RWPE2 (cell line): ENCODE data around the gene RAPGEF3.

Source experiments
- ATAC-seq: fragments of 200-7000 bp; cut with Tn5 transposase; 3 replicates; pipeline ENCODE4 v1.9.1; 2021; ENCODE audit warnings: low read depth
- DNase-seq: peaks from one replicate; pipeline ENCODE4 v3.0.0-alpha.2; 2020; ENCODE audit warnings: low spot score
- H3K27ac ChIP-seq: fragments of 450-650 bp; 2 replicates; pipeline ENCODE4 v1.5.1; 2017; ENCODE audit warnings: mild to moderate bottlenecking; ENCODE audit not compliant: poor library complexity, severe bottlenecking
- H3K27me3 ChIP-seq: fragments of 250-450 bp; sonication (Bioruptor Pico); 2 replicates; pipeline ENCODE4 v1.5.1; 2021; ENCODE audit warnings: mild to moderate bottlenecking, moderate library complexity; ENCODE audit not compliant: insufficient read depth, poor library complexity, severe bottlenecking
- H3K36me3 ChIP-seq: fragments of 250-450 bp; sonication (Bioruptor Pico); 2 replicates; pipeline ENCODE4 v1.5.1; 2020; ENCODE audit warnings: low read depth, mild to moderate bottlenecking, moderate library complexity
- H3K4me1 ChIP-seq: fragments of 250-450 bp; sonication (Bioruptor Pico); 2 replicates; pipeline ENCODE4 v1.5.1; 2021; ENCODE audit warnings: mild to moderate bottlenecking, moderate library complexity; ENCODE audit not compliant: insufficient read depth, poor library complexity, severe bottlenecking
- H3K4me3 ChIP-seq: fragments of 250-450 bp; sonication (Bioruptor Pico); 2 replicates; pipeline ENCODE4 v1.5.1; 2021; ENCODE audit warnings: mild to moderate bottlenecking, moderate library complexity; ENCODE audit not compliant: severe bottlenecking
- H3K9me3 ChIP-seq: fragments of 250-450 bp; sonication (Bioruptor Pico); 2 replicates; pipeline ENCODE4 v1.5.1; 2021; ENCODE audit warnings: mild to moderate bottlenecking, moderate library complexity; ENCODE audit not compliant: severe bottlenecking
- TF ChIP-seq, protein P1 (sequence below): fragments of 450-650 bp; IDR thresholded peaks from one replicate; pipeline ENCODE4 v1.5.1; 2017; ENCODE audit warnings: mild to moderate bottlenecking, moderate library complexity; ENCODE audit not compliant: poor library complexity, severe bottlenecking

The RAPGEF3 gene

GRCh38 chr12:47766502-47767215 lies 8.0 kb upstream of the RAPGEF3 start:
- no peaks in the 10 kb centered on the region for H3K9me3 ChIP-seq
- DNase-seq = no peak
- H3K27ac ChIP-seq = peak overlapping the region; percentile 70
- H3K27me3 ChIP-seq = no peaks in the 10 kb centered on the region
- no peak overlapping the region for H3K4me3 ChIP-seq
- no peaks in the 10 kb centered on the region for H3K36me3 ChIP-seq
- peaks cover 45% of the 10 kb centered on the region for H3K4me1 ChIP-seq
- no peak for ATAC-seq
- TF ChIP-seq, protein P1, sequence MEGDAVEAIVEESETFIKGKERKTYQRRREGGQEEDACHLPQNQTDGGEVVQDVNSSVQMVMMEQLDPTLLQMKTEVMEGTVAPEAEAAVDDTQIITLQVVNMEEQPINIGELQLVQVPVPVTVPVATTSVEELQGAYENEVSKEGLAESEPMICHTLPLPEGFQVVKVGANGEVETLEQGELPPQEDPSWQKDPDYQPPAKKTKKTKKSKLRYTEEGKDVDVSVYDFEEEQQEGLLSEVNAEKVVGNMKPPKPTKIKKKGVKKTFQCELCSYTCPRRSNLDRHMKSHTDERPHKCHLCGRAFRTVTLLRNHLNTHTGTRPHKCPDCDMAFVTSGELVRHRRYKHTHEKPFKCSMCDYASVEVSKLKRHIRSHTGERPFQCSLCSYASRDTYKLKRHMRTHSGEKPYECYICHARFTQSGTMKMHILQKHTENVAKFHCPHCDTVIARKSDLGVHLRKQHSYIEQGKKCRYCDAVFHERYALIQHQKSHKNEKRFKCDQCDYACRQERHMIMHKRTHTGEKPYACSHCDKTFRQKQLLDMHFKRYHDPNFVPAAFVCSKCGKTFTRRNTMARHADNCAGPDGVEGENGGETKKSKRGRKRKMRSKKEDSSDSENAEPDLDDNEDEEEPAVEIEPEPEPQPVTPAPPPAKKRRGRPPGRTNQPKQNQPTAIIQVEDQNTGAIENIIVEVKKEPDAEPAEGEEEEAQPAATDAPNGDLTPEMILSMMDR = no peak

DNA sequence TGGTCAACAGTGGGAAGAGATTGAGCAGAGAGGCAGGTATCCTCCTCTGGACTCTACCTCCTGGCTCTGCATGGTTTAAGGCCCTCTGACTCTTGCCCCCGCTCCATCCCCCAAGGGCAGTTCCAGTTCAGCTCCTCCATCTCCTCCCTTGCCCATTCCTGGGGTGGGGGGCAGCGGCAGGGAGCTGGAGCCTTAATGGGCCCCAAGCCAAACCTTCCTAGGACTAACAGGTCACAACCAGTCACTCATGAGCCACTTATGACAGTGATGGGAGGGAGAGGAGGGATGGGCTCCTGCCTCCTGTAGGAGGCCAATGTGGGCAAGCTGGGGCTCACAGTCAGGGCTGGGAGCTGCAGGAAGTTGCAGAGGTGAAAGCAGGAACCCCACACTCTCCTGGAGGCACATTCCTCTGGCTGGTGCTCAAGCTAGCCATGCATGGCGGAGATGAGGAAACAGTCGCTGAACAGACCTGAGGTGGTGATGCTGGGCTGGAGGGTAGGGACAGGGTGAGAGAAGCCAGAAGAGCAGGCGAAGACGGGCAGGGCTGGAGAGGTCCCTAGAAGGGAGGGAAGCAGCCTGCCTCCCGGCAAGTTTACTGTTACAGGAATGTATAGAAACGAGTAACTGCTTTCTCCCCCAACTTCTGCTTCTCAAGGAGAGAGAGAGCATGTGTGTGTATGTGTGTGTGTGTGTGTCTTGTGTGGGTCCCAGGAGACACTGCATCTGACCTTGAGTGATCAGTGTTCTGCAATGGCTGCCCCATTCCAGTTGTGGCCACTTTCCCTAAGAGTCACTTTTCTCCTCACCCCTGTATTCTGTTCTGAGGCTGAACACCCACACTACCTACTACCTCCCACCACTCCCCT lies 5.0 kb upstream of the RAPGEF3 start:
- Histone ChIP-seq H3K27me3 (no peaks in the 10 kb centered on the region), H3K9me3 (no peaks in the 10 kb centered on the region), H3K4me3 (no peak overlapping the region), H3K27ac (peak overlapping the region; percentile 53), H3K36me3 (no peaks in the 10 kb centered on the region), H3K4me1 (peaks cover 34% of the 10 kb centered on the region)
- DNase-seq (no peak), ATAC-seq (peak; percentile 45)
- TF ChIP-seq, protein P1 = no peak

GRCh38 chr12:47762850-47763465 lies 4.3 kb upstream of the RAPGEF3 start:
- ATAC-seq = no peak
- H3K27me3 ChIP-seq = no peaks in the 10 kb centered on the region
- no peak for DNase-seq
- peak overlapping the region; percentile 53 for H3K27ac ChIP-seq
- H3K4me1 ChIP-seq = peaks cover 27% of the 10 kb centered on the region
- no peak overlapping the region for H3K4me3 ChIP-seq
- TF ChIP-seq, protein P1 = no peak
- H3K36me3 ChIP-seq = no peaks in the 10 kb centered on the region
- no peaks in the 10 kb centered on the region for H3K9me3 ChIP-seq

DNA sequence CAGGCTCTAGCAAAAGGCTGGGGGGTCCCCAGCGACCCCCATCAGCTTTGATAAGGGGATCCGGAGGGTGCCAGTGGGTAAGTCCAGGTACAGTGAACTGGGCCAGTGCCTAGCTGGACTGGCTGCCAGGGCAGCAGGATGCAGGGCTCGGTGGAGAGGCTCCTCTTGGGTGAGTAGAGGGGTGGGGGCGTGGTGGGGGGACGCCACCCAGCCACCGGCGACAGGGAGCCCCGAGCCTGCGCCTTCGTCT lies 171 bp downstream of the RAPGEF3 start:
- Histone ChIP-seq H3K4me1 (peaks cover 44% of the 10 kb centered on the region), H3K27me3 (no peaks in the 10 kb centered on the region), H3K36me3 (no peaks in the 10 kb centered on the region), H3K4me3 (peak overlapping the region; percentile 40), H3K27ac (peak overlapping the region; percentile 61), H3K9me3 (no peaks in the 10 kb centered on the region)
- TF ChIP-seq, protein P1 = no peak
- ATAC-seq (peak; percentile 14; the same call in 2 of the 3 replicates), DNase-seq (no peak)
